Right kidney (tissue), 1 donor: ENCODE measurements around the gene EIPR1.
A peak's percentile ranks its signal among the peaks of the same experiment; 100 is the strongest.
"Not testable (repeated sequence)": the region's sequence is repeated elsewhere in the genome, so short reads cannot be mapped to it uniquely, and the experiment has no call there.

ENCODE experiments used
- DNase-seq: peaks from one replicate; pipeline ENCODE4 v3.0.0-alpha.2; 2016

Gene EIPR1

GRCh38 chr2:3361518-3362389, 15.9 kb downstream of the EIPR1 start:
- DNase-seq, result no peak

DNA sequence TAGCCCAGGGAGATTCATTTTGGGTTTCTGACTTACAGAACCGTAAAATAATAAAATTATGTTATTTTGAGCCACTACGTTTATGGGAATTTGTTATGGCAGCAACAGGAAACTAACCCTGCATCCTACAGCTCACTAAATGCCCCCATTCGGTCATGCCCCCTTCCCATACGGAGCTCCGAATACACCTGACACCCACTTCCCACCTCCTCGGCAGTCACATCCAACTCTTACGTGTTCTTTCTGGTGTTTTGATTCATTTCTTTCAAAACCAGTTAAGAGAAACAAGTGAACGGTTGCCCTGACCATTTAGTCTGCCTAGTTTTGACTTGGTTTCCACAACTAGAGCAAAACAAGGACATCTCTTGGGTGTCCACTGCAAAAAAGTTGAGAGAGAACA, 19.7 kb downstream of the EIPR1 start:
- no peak for DNase-seq

DNA sequence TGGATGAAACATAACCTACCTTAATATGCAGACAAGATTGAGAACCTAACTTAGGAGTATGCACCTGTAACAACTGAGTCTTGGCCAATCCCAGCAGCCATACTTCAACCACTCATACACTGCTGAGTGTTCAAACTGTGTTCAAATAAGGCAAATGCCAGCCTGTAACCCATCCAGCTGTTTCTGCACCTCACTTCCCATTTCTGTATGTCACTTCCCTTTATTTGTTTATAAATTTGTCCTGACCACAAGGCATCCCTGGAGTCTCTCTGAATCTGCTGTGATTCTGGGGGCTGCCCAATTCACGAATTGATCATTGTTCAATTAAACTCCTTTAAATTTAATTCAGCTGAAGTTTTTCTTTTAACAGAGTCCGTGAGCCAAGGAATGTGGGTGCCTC, 20.2 kb downstream of the EIPR1 start:
- DNase-seq, result not testable (repeated sequence)

DNA sequence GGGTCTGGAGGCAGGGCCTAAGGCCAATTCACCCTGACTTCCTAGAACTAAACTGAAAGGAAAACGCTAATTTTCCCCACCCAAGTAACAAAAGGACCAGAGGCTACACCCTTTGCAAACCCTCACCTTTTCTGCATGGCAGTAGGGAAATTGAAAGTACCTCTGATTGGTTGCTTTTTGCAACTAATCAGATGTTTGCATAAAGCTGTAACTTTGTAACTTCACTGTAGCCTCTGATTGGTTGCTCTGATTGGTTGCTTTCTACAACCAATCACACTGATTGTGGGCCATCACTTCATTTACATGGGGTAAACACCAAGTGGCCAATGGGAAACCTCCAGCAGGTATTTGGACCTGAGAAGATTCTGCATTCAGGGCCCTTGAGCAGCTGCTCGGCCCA, 20.8 kb downstream of the EIPR1 start:
- DNase-seq, result no peak

DNA sequence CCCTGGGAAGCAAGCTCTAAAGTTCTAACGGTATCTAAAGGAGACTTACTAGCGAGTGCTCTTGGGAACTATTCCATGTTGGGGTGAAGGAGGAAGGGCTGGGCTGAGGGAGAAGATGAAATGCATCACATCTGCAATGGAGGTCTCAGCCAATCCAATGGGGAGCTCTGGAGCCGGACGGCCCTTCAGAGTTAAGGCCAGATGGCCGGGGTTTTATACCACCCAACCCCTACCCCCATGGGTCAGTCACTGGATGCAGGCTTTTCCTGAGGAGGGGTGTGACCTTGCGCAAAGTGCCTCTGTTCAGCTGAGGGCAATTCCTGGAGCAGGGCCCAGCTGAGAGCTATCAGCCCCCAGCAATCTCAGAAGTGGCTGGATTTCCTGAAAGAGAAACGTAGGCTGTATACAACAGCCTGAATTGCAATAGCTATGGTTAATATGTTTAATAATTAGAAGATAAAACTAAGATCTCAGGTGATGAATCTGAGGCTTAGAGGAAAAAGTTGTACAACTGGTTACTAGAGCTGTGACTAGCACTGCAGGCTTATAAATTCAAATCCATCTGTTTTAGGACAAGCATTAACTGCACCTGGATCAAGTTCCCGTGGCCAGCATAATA, 21.6 kb downstream of the EIPR1 start:
- DNase-seq, result no peak

GRCh38 chr2:3354986-3355385, 22.6 kb downstream of the EIPR1 start:
- no peak for DNase-seq

- DNase-seq, result no peak
Measured at GRCh38 chr2:3349211-3349693, 28.4 kb downstream of the EIPR1 start.

DNA sequence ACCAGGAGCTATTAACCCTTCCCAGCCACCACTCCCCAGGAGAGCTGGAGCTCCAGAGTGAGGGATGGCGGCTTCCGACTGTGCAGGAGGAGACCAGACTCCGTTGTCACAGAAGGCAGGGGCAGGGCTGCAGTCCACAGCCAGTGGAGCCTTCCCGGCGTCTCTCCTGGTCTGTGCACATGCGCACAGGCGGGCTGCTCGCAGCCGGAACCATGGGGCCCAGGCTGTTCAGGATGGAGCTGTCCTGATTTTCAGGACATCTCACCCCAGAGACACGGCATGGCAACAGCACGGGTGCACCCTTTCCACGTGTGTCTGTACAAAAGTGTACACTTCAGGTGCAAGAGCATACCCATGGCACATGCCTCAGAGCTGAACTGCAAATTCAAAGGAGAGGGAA, 28.9 kb downstream of the EIPR1 start:
- peak; percentile 34 for DNase-seq

DNA sequence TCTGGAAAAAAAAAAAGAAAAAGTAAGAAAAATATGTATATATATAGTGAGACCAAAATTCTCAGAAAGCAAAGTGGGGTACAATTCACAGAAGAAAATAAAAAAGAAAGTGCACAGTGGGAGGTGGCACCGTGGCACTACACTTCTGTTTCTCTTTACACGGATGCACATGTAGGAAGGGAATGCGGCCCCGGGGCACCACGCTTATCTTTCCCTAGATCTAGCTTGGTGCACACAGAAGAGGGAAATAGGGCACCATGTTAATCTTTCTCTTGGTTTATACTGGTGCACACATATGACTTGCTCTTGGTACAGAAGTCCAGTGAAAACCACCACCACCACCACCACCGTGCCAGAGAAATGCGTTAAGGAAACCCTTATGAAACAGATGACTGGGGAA, 32.0 kb downstream of the EIPR1 start:
- no peak for DNase-seq

- no peak for DNase-seq
Measured at GRCh38 chr2:3344897-3345296, 32.7 kb downstream of the EIPR1 start.

DNA sequence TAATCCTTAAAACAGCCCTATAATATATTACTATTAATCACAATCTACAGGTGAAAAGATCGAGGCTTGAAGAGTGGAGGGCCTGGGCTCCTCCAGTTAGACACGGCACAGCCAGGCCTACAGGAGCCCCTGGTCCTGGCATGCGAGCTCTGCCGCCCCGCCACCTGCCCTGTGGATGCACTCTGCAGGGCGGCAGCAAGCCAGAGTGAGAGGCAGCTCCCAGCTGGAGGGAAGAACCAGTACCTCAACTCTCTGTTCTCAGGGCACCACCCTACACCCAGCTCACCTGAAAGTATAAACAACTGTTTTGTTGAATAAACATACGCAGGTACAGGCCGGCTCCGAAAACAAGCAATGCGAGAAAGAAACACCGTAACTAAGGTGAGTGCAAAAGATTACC, 34.6 kb downstream of the EIPR1 start:
- no peak for DNase-seq

DNA sequence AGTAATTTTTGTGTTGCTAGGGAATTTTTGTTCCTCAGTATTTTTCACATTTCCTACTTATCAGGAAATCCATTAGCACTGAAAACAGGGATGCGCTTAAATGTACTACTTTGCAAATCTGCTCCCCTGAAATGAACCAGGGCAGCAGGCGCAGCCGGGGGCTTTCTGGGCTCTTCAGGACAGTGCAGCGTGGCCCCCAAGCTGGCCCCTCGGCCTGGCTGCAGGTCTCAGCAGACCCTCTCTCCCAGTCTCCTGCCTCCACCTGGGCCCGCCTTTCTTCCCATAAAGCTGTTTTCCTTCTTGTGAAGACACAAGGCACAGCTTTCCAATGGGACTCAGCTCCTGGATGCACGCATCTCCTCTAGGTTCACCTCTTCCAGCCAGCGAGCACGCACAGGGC, 35.3 kb downstream of the EIPR1 start:
- DNase-seq, result no peak

DNA sequence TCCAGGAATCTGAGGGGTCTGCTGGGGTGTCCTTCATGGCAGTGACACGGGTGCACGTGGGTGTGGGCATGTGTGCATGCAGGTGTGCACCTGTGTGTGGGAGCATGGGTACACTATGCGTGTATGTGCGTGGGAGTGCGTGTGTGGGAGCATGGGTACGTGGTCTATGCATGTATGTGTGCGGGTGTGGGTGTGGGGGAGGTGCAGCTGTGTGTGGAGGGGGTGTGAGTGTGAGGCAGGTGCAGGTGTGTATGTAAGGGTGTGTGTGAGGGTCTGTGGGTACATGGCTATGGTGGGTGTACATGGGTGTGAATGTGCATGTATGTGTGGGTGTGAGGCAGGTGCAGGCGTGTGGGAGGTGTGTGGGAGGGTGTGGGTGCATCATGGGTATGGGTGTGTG, 36.3 kb downstream of the EIPR1 start:
- no peak for DNase-seq

DNA sequence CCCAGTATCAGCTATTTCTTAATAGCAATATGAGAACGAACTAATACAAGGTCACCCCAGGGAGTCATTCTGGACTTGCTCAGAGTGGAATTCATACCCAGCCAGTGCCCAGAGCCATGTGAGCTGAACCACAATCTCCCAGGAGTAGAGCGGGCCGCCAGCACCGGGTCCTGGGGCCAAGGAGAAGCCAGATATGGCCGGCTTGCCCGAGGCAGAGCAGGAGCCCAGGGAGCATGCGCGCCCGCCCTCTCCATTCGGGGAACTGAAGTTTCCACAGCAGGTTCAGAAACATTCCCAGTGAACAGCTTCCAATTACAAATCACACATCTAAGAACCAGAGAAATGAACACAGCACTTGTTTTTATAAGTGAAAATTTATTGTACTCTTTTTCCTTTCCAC, 37.5 kb downstream of the EIPR1 start:
- DNase-seq, result no peak

GRCh38 chr2:3338340-3338739, 39.3 kb downstream of the EIPR1 start:
- no peak for DNase-seq

DNA sequence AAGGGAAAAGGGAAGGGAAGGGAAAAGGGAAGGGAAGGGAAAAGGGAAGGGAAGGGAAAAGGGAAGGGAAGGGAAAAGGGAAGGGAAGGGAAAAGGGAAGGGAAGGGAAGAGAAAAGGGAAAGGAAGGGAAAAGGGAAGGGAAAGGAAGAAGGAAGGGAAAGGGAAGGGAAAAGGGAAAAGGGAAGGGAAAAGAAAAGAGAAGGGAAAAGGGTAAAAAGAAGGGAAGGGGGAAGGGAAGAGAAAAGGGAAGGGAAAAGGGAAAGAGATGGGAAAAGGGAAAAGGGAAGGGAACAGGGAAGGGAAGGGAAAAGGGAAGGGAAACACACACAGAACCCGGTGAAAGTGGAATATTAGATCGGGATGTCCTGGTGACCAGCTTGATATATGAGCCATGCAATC, 40.8 kb downstream of the EIPR1 start:
- DNase-seq, result no peak

DNA sequence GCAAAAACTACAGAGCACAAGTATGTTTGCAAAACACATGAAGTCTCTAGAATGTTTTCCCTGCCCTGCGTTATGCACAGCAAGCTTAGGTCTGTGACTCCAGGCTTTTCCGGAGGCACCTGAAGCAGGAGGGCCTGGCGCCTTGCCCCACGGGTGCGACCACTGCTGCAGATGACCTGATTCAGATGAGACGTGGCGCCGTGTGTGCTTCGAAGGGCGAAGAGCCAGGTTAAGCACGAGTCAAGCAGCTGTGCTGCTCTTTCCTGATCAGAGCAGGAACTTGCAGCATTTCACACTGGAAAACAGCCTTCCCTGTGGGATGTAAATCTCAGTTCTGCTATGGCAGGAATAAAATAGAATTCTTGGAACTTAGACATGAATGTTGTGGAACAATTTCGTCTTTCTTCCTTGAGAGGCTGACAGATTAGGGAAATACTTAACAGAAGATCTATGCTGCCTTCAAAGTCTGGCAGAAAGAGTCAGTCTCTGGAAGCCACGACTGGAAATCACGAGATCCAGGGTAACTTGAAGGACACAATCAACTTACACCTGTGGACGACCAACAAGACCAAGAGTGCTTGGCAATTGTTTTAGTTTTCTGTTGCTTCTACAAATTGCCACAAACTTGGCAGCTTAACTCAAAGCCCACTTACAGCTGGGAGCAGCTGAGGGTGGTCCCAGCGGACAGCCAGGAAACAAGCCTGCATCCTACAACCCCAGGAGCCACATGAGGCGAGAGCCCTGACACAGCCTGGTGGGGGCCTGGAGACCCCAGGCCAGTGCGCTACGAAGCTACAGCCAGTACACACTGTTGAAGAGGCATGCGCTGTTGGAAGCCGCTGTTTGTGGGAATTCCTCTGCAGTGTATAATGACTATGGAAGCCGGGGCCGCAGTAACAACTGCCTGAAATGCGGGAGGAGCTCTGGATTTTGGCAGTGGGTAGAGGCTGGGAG, 42.9 kb downstream of the EIPR1 start:
- no peak for DNase-seq

GRCh38 chr2:3332133-3332532, 45.5 kb downstream of the EIPR1 start:
- DNase-seq, result no peak

DNA sequence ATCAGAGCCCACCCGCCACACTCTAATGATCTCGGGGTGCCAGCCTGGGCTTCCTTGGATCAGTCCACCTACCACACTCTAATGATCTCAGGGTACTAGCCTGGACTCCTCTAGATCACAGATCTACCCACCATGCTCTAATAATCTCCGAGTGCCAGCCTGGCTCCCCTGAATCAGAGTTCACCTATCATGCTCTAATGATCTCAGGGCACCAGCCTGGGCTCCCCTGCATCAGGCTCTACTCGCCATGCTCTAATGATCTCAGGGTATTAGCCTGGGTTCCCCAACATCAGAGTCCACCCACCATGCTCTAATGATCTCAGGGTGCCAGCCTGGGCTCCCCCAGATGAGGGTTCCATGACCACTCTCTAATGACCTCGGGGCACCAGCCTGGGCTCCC, 48.1 kb downstream of the EIPR1 start:
- DNase-seq, result no peak

GRCh38 chr2:3326871-3327270, 50.7 kb downstream of the EIPR1 start:
- no peak for DNase-seq

GRCh38 chr2:3326182-3326537, 51.5 kb downstream of the EIPR1 start:
- no peak for DNase-seq

GRCh38 chr2:3325458-3326181, 52.0 kb downstream of the EIPR1 start:
- no peak for DNase-seq
